ENCODE results near the gene GYPC.

Gene GYPC

GRCh38 chr2:126733795-126734194, 77.8 kb downstream of the GYPC start:
- in situ Hi-C loops (cut with MboI; ENCODE audit: low sequenced_read_pairs, unreplicated experiment): no loop called here
- no peak for DNase-seq (ENCODE audit: low spot score)
- no peak for TF ChIP-seq CTCF (IDR thresholded peaks at IDR 0.05; ENCODE audit: borderline replicate concordance, control extremely low read depth, extremely low read depth, insufficient read depth, missing control alignments)

- TF ChIP-seq CTCF (IDR thresholded peaks at IDR 0.05; ENCODE audit: borderline replicate concordance, control extremely low read depth, extremely low read depth, insufficient read depth, missing control alignments): no peak
- in situ Hi-C loops (cut with MboI; ENCODE audit: low sequenced_read_pairs, unreplicated experiment): no loop called here
- DNase-seq (ENCODE audit: low spot score): no peak
These were observed 80.3 kb downstream of the GYPC start for GRCh38 chr2:126736133-126736874.

GRCh38 chr2:126739141-126739540, 83.2 kb downstream of the GYPC start:
- DNase-seq (ENCODE audit: low spot score): no peak
- in situ Hi-C loops (cut with MboI; ENCODE audit: low sequenced_read_pairs, unreplicated experiment): no loop called here
- no peak for TF ChIP-seq CTCF (IDR thresholded peaks at IDR 0.05; ENCODE audit: borderline replicate concordance, control extremely low read depth, extremely low read depth, insufficient read depth, missing control alignments)

- in situ Hi-C loops (cut with MboI; ENCODE audit: low sequenced_read_pairs, unreplicated experiment): no loop called here
- DNase-seq (ENCODE audit: low spot score): no peak
- no peak for TF ChIP-seq CTCF (IDR thresholded peaks at IDR 0.05; ENCODE audit: borderline replicate concordance, control extremely low read depth, extremely low read depth, insufficient read depth, missing control alignments)
These were observed 88.7 kb downstream of the GYPC start for GRCh38 chr2:126744640-126745039.
